ENCODE measurements around the gene NLRC5.

DNA sequence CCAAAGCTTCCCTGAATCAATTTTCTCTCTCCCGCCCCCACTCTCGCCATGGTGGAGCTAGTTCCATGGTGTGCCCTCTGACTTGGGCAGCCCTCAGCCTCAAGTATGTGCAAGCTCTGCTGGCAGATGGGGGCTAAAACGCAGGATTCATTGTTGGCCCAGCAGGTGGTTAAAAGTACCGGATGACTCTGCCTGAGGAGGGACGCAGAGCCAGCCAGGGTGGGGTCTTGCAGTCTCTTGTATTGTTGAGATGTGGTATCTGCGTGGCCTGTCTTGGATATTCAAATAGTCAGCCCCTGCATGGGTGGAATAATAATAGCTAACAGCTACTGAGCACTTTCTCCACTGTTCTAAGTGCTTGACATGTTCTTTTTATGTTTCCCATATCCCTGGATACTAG lies 66.3 kb downstream of the NLRC5 start:
- TF ChIP-seq TCF4 (CRISPR knock-in tag; IDR thresholded peaks at IDR 0.05; ENCODE audit: borderline replicate concordance): no peak
- TF ChIP-seq GLIS3 (CRISPR knock-in tag; IDR thresholded peaks at IDR 0.05): no peak
- TF ChIP-seq ZFP30 (CRISPR knock-in tag; IDR thresholded peaks at IDR 0.05): no peak
- TF ChIP-seq ZFP3 (CRISPR knock-in tag; IDR thresholded peaks at IDR 0.05): no peak
- no peak for TF ChIP-seq ZNF8 (CRISPR knock-in tag; IDR thresholded peaks at IDR 0.05)
- no peak for TF ChIP-seq ESRRG (CRISPR knock-in tag; IDR thresholded peaks at IDR 0.05)
- TF ChIP-seq RARB (CRISPR knock-in tag; IDR thresholded peaks at IDR 0.05): no peak

All from SK-N-SH treated with all-trans-retinoic acid at 6 μM for 48 hours (cell line).